A673 (cell line): ENCODE measurements around the gene TICRR. TPM values are rescaled to one million over a fixed set of nuclear protein-coding genes. Genes with fewer than 3 reads are reported as not detected.

Experiments
- BruUV-seq: library from RNA; stranded (reverse); fragments of 400-500 nt; replicated peaks from 2 replicates; lab custom pipeline; 2021; lab: Mats Ljungman, UMichigan
- CTCF ChIA-PET: fragments of 300-600 bp; sonication (Branson Sonifier 250); formaldehyde crosslinking; loops from one replicate; lab custom pipeline; 2022; ENCODE audit warnings: antibody characterized with exemption; lab: Charles Lee
- POLR2A ChIA-PET: fragments of 300-600 bp; sonication (Branson Sonifier 250); formaldehyde crosslinking; loops from one replicate; lab custom pipeline; 2022; ENCODE audit warnings: antibody characterized with exemption; ENCODE audit not compliant: low non-redundant PET; lab: Charles Lee
- DNase-seq: peaks from one replicate; pipeline ENCODE4 v3.0.0-alpha.2; 2015; ENCODE audit warnings: low spot score
- H3K27ac ChIP-seq: fragments of 200-600 bp; sonication (generic); 2 replicates; pipeline ENCODE4 v1.5.1; 2016; ENCODE audit warnings: mixed run types, low read depth, mild to moderate bottlenecking, mixed read lengths, antibody characterized with exemption, low read length; ENCODE audit not compliant: poor library complexity, severe bottlenecking
- H3K27me3 ChIP-seq: fragments of 200-600 bp; sonication (generic); replicated peaks from 2 replicates; pipeline ENCODE4 v1.6.1; 2017; ENCODE audit warnings: mixed run types, low read depth, mild to moderate bottlenecking, mixed read lengths, antibody characterized with exemption, low read length; ENCODE audit not compliant: insufficient read depth, poor library complexity
- H3K36me3 ChIP-seq: fragments of 200-600 bp; sonication (generic); 2 replicates; pipeline ENCODE4 v1.6.1; 2016; ENCODE audit warnings: mixed run types, mild to moderate bottlenecking, mixed read lengths, antibody characterized with exemption, low read length; ENCODE audit not compliant: insufficient read depth, poor library complexity, severe bottlenecking
- H3K4me1 ChIP-seq: fragments of 200-600 bp; sonication (generic); 2 replicates; pipeline ENCODE4 v1.6.1; 2017; ENCODE audit warnings: mixed run types, mild to moderate bottlenecking, mixed read lengths, antibody characterized with exemption, low read length; ENCODE audit not compliant: insufficient read depth, poor library complexity, severe bottlenecking
- H3K4me3 ChIP-seq: fragments of 200-600 bp; sonication (generic); 2 replicates; pipeline ENCODE4 v1.5.1; 2016; ENCODE audit warnings: low read depth, mixed run types, mild to moderate bottlenecking, mixed read lengths, low read length; ENCODE audit not compliant: poor library complexity, severe bottlenecking
- H3K9me3 ChIP-seq: fragments of 200-600 bp; sonication (generic); 2 replicates; pipeline ENCODE4 v1.6.1; 2016; ENCODE audit warnings: mixed run types, low read depth, mild to moderate bottlenecking, mixed read lengths, antibody characterized with exemption, low read length; ENCODE audit not compliant: poor library complexity, severe bottlenecking
- EZH2 ChIP-seq: fragments of 200-600 bp; sonication (generic); IDR thresholded peaks from 2 replicates; pipeline ENCODE4 v1.6.1; 2017; ENCODE audit warnings: borderline replicate concordance, low read depth, mild to moderate bottlenecking, mixed read lengths, antibody characterized with exemption, low read length; ENCODE audit not compliant: poor library complexity, severe bottlenecking
- intact Hi-C: fragments of 100-400 bp; cut with micrococcal nuclease; formaldehyde crosslinking; loops from one replicate; pipeline ENCODE4 v1.10.0; 2022; ENCODE audit not compliant: unreplicated experiment
- total RNA-seq: library from RNA; stranded (reverse); gene quantifications from 2 replicates; pipeline ENCODE4 v1.2.3, GENCODE V29; 2021
- TF ChIP-seq, protein P1 (sequence below): fragments of 300-800, 200-600 bp; sonication (generic); conservative IDR thresholded peaks from 2 replicates; pipeline ENCODE4 v1.5.1; 2017; ENCODE audit warnings: low read depth, mild to moderate bottlenecking, antibody characterized with exemption, low read length, moderate library complexity, mixed read lengths

Gene TICRR
- total RNA-seq, 1 experiment from 2014 or later = 56.5 TPM

DNA sequence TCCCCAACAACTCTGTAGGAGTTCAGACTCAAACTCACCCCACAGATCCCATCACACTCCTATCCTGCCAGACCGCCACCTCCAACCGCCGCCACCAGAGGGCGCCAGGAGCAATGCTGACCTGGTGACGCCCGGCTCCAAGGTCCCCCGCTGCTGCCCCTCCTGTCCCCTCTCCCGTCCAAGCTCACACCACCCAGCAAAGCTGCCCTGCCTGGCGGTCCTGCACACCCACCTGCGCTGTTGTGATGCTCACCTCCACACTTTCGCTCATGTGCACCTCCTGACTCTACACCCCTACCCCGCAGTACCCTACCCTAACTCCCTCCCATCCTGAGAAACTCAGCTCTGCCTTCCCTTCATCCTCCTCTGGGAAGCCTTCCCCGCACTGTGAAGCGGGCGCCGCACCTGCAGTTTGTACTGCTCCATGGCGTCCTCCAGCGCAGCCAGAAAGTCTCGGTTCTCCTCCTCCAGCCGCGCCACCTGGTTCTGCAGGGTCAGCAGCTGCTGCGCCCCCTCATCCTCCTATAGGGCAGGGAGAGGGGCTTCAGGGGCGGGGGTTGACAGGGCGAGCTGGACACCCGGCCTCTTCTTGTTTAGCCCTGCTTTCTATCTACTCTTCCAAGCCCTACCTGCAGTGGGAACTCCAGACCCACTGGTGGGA lies 72.1 kb downstream of the TICRR start:
- Histone ChIP-seq H3K9me3 (no peaks in the 10 kb centered on the region), H3K4me3 (no peak overlapping the region), H3K27me3 (no peaks in the 10 kb centered on the region), H3K36me3 (no peaks in the 10 kb centered on the region), H3K4me1 (no peaks in the 10 kb centered on the region), H3K27ac (no peak overlapping the region)
- DNase-seq = peak; percentile 67
- CTCF ChIA-PET = no interaction called here
- BruUV-seq = no TSS peak
- intact Hi-C loops = no loop called here
- TF ChIP-seq EZH2 = no peak
- TF ChIP-seq, protein P1, sequence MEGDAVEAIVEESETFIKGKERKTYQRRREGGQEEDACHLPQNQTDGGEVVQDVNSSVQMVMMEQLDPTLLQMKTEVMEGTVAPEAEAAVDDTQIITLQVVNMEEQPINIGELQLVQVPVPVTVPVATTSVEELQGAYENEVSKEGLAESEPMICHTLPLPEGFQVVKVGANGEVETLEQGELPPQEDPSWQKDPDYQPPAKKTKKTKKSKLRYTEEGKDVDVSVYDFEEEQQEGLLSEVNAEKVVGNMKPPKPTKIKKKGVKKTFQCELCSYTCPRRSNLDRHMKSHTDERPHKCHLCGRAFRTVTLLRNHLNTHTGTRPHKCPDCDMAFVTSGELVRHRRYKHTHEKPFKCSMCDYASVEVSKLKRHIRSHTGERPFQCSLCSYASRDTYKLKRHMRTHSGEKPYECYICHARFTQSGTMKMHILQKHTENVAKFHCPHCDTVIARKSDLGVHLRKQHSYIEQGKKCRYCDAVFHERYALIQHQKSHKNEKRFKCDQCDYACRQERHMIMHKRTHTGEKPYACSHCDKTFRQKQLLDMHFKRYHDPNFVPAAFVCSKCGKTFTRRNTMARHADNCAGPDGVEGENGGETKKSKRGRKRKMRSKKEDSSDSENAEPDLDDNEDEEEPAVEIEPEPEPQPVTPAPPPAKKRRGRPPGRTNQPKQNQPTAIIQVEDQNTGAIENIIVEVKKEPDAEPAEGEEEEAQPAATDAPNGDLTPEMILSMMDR = peak; percentile 99
- POLR2A ChIA-PET = no interaction called here

DNA sequence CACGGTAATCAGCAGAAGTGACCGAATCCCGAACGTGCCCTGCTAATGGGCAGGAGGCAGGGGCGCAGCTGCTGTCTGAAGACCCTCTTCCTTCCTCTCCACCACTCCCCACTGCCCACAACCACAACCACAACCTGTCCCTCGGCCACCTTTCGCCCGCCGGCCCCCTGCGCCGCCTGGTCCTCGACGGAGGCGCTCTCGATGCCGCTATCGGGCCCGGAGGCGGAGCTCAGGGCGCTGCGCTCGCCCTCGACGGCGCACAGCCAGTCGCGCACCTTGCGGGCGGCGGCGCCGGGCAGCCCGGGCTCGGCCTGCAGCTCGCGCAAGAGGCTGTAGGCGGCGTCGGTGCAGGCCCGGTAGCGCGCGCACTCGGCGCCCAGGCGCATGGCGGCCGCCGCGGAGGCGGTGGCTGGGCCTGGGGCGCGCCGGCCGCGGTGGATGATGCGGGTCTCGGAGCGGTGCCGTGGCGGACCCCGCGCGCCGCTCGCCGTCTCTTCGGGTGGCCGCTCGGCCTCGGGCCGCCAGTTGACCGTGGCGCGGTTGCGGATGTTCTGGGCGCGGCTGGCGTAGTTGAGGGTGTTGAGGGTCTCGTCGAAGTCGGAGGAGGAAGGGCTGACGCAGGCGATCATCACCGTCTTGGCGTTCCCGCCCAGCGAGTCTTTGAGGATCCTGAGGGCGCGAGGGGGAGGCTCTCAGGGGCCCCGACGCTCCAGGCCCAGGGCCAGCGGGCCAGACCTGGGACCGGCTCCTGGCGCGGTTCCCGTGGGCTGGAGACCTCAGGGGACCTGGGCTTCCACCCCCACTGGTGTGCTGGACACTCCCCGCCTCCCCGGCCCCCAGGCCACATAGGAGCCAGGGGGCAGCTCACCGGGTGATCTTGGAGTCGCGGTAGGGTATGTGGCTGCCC lies 73.1 kb downstream of the TICRR start:
- POLR2A ChIA-PET = no interaction called here
- no TSS peak for BruUV-seq
- TF ChIP-seq, protein P1 = no peak
- TF ChIP-seq EZH2 = no peak
- no peak for DNase-seq
- no peak overlapping the region for H3K4me3 ChIP-seq
- CTCF ChIA-PET = no interaction called here
- no peaks in the 10 kb centered on the region for H3K4me1 ChIP-seq
- no peaks in the 10 kb centered on the region for H3K9me3 ChIP-seq
- no peaks in the 10 kb centered on the region for H3K36me3 ChIP-seq
- no peaks in the 10 kb centered on the region for H3K27me3 ChIP-seq
- intact Hi-C loops = no loop called here
- H3K27ac ChIP-seq = no peak overlapping the region

DNA sequence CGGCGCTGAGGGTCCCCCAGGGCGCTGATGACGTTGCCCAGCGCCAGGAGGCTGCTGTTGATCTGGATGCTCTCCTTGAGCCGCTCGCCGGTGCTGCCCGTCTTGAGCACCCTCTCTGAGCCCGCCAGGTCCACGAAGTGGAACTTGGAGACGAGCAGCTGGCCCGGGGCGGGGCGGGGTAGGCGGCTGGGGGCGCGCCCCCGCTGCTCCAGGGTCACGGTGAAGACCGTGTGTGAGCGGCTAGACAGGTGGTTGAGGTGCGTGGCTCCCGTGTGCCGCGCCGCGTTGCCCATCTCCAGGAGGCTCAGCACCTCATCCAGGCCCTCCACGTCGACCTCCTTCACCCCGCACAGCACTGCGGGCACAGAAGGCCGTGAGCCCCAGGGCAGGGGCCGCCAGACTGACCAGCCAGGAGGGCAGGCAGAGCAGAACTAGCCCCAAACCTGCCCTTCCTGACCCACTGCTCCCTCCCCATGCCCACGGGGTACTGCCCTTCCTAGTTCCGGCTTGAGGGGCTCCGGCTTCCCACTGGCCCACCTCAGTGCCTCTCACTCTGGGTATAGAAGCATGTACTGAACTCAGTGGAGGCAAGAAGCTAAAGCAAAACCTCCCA lies 73.8 kb downstream of the TICRR start:
- CTCF ChIA-PET = no interaction called here
- no TSS peak for BruUV-seq
- H3K9me3 ChIP-seq = no peaks in the 10 kb centered on the region
- POLR2A ChIA-PET = no interaction called here
- no peak for TF ChIP-seq EZH2
- TF ChIP-seq, protein P1 = no peak
- H3K27me3 ChIP-seq = no peaks in the 10 kb centered on the region
- H3K36me3 ChIP-seq = no peaks in the 10 kb centered on the region
- intact Hi-C loops = no loop called here
- no peaks in the 10 kb centered on the region for H3K4me1 ChIP-seq
- no peak overlapping the region for H3K27ac ChIP-seq
- no peak overlapping the region for H3K4me3 ChIP-seq
- no peak for DNase-seq
